Activated naive CD4-positive, alpha-beta T cell (primary cell): Measurements from ENCODE around the gene EVI5L.
"Not testable (repeated sequence)": the region's sequence is repeated elsewhere in the genome, so short reads cannot be mapped to it uniquely, and the experiment has no call there.

Experiments
- DNase-seq, 4 experiments: peaks; one replicate each; lab custom pipeline; 2025; lab: John Stamatoyannopoulos, UW

Gene EVI5L

DNA sequence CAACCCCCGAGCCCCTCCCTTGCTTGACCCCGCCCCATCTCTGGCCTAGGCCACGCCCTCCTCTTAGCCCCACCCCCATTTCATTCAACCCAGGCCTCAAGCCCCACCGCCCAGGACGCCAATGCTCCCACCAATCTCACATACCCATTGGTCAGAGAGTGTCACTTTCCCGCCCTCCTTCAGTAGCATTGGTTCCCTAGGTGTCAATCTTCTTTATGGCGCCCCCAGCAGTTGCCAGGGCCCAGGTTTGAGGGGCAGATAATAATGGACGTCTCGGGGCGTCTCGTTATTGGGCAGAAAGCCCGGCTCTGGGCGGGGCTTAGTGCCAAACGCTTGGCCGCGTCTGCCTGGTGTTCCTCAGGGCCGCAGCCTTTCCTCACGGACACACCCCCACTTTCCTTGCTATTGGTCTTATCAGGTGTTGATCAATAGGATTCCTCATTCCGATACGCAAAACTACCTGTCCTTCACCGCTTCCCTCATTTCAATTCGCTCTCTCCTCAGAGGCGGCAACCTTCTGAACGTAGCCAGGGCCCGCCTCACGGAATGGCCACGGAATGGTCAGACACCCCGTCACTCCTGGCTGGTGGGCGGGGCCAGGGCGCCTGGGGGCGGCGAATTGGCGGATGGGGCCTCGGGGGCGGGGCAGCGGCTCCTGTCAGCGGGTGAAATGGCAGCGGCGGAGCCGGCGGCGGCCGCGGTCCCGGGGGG lies at the start of gene EVI5L:
Gene EVI5L (plus strand): TSS at position 658 of the 711 bp plus-strand sequence. CDS start 16,325 bp downstream, outside the sequence.
- DNase-seq = peak; percentile 97 to 99 (median 98)

DNA sequence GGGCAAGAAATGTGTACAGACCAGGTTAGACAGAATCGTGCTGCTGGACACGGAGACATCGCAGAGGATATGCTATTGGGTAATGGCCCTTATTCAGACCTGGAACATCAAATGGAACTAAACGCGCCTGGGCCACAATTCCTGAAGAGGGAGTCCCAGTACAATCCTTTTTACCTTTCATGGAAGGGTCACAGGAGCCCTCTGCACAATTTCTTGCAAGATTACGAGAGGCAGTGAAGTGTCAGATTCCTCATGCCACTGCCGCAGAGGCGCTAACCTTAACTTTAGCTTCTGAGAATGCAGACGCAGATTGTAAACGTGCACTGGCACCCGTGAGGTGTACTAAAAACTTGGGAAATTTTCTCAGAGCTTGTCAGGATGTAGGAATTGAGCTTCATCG lies 48.9 kb upstream of the EVI5L start:
- no peak for DNase-seq

DNA sequence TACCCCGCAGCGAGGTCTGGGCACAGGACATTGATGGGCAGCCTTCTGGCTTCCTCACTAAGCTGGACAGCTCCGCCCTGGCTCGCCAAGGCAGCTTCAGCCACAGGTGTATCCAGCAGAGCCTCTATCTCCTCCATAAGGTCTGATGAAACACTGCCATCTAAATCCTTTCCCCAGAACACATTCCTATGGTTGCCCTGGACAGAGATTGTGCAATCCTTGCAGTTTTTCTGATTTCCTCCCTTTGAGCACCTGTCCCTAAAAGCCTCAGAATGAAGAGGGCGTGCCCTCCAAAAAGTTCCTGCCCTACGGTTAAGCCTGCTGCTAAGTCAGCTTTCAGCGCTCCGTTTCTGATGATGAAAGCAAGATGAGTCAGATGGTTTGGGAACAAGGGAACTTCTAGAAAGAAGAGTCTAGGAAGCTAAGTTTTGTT lies 46.0 kb upstream of the EVI5L start:
- no peak for DNase-seq

DNA sequence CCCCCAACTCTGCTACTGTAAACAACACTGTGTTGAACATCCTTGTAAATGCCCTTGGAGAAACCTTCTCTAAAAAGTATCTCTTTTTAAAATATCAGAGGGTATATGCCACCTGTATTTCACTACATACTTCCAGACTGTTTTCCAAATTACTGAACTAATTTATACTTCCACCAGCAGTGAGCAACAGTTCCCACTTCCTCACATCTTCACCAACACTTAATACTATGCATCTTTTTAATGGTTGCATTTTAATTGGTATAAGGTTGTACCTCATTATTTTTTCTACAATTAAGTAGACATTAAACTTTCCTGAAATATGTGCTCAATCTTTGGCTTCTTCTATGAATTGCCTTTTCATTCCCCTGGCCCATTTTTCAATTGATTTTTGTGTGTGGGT lies 45.2 kb upstream of the EVI5L start:
- no peak for DNase-seq

DNA sequence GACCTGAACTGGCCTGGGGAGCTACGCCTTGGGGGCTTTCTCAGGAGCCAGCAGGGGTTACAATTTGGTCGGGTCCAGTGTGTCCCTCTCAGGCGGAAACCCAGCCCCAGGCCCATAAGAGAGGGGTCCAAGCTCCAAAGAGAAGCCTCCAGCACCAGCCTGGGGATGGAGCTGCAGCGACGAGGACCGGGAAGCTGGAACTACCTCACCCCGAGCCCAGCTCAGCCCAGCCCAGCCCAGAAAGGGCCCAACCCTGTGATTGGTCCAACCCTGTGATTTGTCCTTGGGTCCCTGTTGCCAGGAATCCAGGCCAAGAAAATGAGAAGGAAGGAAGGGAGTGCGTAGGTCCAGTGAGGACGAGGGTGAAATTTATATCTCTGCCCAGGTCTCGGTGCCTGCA lies 42.9 kb upstream of the EVI5L start:
- DNase-seq = no peak

DNA sequence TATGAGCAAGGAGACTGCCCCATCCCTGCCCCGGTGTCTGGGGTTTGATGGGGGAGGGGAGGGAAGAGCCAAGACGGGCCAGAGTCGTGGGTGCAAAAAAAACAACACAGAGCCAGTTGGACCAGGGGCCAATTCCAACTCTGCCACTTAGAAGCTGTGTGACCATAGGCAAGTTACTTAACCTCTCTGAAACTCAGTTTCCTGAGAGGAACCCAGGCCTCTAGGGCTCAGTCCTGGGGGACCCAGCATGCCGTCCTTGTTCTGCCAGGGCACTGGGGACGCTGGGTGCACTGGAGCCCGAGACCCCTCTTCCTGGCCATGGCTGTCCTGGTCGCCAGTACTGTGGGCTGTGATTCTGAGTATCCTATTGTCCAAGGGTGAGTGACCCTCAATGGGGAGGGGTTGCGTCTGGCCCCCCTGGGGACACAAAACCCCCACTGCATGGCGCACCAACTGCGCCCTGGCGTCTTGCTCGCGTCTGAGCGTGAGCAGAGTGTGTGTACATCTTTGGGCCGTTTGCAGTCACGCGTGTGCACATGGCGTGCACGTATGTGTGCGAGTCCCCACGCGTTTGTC lies 42.3 kb upstream of the EVI5L start:
- no peak for DNase-seq

DNA sequence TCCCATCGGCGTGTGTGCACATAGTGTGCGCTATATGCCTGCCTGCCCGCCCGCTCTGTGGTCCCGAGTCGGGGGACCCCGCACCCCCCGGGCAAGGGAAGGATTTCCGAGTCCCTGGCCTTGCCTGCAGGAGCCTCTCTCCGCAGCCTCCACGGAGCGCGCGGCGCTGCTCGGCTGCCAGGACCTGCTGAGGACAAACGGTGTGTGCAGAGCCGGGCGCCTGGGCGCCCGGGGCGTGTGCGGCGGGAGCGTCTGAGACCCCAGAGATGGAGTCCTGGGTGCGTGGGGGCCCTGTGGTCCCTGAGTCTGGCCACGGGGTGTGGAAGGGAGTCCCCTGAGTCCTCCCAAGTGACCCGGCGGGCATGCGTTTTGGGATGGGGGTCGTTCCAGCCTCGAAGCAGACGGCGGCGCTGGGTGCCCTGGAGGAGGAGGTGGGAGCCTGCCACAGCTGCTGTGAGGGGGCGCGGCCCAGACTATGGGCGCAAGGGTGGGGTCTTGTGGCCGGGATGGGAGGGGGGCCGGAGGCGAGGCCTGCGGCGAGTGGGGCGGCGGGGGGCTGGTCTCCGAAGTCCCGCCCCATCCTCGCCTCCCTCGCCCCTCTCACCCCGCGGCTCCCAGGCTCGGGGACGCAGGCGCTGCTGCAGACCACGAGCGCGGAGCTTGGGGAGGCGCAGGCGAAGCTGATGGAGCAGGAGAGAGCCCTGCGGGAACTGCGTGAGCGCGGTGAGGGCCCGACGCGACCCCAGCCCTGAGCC lies 41.7 kb upstream of the EVI5L start:
- DNase-seq = no peak

DNA sequence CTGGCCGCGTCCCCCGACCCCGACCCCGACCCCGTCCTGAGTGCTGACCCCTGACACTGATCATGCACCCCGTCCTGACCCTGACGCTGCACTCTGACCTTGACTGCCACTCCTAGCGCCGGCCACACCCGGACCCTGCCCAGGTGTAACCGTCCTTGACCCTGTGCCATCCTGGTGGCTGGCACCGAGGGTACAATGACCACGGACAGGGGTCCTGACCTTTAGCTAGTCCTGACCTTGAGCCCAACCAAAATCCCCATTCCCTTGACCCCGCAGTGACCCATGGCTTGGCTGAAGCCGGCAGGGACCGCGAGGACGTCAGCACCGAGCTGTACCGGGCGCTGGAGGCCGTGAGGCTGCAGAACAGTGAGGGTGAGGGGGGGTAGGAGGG lies 41.1 kb upstream of the EVI5L start:
- no peak for DNase-seq

DNA sequence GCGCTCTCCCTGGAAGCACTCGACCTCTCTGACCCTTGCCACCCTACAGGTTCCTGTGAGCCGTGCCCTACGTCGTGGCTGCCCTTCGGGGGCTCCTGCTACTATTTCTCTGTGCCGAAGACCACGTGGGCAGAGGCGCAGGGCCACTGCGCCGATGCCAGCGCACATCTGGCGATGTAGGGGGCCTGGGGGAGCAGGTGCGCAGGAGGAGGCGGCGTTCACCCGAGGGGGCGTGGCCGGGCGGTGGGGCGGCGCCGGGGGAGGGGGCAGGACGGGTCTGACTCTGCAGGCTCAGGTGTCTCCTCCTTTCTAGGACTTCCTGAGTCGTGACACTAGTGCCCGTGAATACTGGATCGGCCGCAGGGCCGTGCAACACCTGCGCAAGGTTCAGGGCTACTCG lies 40.6 kb upstream of the EVI5L start:
- peak in 2 of 4 experiments; percentile 22 to 51 for DNase-seq

DNA sequence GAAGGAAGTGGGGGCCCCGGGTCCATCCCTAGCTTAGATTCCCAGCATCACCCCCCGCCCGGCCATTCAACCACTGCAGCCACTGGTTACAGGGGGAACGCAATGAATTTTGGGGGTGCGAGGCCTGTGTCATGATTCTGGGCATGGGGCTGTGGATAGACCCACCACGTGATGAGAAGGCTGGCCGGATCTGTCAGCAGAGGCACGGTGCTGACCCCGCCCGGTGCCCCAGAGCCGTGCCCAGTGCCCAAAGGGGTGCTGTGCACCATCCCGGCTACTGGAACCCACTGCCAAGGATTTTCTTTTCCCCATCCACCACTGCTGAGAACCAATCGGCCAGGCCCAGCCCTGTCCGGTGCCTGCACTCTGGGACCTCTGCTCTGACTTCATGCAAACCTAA lies 39.6 kb upstream of the EVI5L start:
- DNase-seq = no peak

DNA sequence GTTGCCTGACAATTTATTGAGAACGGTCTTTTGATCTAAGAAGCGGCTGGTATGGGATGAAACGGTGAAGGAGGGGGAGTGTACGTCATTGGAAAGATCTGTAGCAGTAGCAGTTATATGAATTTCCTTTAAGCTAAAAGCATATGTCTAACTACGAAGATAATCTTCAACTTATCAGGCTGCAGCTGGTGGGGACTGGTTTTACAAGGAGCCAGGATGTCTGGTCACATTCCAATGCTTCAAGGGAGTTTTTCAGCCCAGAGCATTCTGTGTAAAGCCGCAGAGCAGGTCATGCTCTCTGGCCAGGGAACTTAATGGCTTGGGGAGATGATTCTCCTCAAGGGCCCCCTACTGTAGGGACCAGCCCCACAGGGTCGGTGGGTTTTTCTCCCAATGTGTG lies 37.7 kb upstream of the EVI5L start:
- DNase-seq = no peak

DNA sequence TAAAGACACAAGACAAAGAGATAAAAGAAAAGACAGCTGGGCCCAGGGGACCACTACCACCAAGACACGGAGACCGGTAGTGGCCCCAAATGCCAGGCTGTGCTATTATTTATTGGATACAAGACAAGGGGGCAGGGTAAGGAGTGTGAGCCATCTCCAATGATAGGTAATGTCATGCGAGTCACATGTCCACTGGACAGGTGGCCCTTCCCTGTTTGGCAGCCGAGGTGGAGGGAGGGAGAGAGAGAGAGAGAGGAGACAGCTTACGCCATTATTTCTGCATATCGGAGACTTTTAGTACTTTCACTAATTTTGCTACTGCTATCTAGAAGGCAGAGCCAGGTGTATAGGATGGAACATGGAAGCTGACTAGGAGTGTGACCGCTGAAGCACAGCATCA lies 37.3 kb upstream of the EVI5L start:
- not testable (repeated sequence) for DNase-seq

DNA sequence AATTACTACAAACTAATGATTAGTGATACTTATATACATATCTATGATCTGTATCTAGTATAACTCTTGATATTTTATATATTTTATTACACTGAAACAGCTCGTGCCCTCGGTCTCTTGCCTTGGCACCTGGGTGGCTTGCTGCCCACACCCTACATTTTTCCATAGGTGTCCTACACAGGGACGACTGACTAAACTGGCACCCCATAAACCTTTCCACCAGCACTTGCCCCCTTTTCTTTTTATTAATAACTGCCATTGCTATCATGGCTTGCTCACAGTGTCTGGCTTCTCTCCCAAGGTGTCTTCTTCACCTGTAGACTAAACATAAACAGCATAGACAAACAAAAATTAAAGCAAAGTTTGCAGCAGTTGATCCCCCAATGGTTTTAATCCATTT lies 36.5 kb upstream of the EVI5L start:
- DNase-seq = no peak

DNA sequence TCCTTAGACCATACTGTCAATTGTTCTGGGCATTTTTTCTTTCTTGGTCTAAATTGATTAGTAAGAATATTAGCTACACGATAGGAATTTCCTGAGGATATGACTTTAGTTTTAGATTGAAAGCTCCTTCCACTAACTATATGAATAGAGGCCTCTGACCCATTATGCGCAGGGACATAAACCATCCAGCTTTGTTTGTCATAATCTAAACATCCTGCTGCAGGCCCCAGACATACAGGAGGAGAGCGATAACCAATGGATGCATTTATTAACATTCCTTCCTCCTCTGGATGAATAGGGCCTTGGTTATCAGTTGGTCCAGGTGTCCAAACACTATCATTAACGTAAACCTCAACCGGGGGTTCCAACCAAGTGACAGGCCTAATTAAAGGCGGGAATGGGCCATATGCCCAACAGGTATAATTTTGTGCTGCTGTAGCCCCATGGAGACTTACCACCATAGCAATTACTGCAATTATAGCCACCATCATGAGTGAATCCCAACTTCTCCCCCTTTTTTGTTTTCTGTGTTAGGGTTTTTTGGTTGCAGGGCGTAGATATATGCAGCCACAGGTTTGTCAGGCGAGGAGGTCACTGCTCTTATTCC lies 34.4 kb upstream of the EVI5L start:
- DNase-seq = no peak

DNA sequence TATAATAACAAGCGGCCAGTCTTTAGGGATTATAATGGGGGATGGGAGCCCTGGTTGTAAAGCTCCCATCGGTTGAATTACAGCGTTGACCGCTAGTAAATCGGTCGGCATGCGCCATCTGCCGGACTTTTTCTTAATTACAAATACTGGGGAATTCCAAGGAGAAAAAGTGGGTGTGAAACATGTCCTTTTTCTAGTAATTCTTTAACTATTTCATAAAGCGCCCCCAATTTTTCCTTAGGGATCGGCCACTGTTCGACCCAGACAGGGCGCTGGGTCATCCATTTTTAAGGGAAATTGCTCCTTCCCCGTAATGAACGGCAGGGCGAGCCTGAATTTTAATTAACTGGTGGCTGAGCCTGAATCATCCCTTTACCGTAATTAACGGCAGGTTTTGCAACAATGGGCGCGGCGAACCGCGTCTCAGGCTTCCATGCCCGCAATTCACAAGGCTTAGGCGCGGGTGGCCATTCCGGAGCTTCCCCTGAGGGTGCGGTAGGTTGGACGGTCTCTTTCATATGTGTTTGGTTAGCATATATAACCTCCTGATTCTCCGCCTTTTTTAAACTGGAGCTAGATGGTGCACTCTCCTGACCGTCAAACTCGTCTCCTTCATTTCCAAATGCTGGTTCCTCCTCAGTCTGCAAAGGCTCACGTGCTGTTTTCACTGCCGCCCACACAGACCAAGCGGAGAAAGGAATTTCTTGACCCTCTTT lies 30.2 kb upstream of the EVI5L start:
- peak in 2 of 4 experiments; percentile 9 to 32 for DNase-seq

DNA sequence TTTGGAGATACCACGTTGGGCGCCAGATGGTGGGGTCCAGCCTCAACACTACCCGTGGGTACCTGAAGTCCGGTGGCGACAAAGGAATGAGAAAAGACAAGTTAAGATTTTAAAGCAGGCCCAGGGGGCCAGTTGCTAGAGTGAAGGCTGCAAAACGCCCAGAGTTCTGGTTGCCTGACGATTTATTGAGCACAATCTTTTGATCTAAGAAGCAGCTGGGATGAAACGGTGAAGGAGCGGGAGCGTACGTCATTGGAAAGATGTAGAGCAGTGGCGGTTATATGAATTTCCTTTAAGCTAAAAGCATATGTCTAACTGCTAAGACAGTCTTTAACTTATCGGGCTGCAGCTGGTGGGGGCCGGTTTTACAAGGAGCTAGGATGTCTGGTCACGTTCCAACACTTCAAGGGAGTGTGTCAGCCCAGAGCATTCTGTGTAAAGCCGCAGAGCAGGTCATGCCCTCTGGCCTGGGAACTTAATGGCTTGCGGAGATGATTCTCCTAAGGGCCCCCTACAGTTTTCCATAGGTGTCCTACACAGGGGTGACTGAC lies 28.9 kb upstream of the EVI5L start:
- no peak for DNase-seq

DNA sequence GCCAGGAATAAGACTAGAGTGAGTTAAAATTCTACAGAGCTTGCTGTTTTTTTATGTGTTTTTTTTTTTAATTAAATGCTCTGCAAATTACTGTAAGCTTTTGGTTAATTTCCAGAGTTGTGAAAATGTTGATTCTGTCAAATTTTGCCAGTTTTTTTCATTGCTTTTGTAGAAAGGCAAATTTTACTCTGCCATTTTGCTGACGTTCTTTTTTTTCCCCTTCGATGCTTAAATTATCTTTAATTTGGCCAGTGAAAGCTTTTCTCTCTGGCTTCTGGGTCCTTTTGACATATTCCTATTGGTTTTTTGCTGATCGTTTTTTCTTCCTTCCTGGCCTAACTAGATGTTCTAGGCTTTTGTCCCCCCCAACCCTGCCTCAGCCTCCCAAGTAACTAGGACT lies 23.8 kb upstream of the EVI5L start:
- no peak for DNase-seq

DNA sequence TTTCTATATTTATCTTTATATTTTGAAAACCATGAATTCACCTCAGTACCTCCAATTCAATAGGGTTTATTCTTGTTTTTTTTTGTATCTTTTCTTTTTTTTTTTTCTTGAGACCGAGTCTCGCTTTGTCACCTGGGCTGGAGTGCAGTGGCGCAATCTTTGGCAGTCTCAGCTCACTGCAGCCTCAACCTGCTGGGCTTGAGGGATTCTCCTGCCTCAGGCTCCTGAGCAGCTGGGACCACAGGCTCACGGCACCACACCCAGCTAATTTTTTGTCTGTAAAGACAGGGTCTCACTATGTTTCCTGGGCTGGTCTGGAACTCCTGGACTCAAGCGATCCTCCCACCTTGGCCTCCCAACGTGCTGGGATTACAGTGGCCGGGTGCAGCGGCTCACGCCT lies 23.1 kb upstream of the EVI5L start:
- no peak for DNase-seq

DNA sequence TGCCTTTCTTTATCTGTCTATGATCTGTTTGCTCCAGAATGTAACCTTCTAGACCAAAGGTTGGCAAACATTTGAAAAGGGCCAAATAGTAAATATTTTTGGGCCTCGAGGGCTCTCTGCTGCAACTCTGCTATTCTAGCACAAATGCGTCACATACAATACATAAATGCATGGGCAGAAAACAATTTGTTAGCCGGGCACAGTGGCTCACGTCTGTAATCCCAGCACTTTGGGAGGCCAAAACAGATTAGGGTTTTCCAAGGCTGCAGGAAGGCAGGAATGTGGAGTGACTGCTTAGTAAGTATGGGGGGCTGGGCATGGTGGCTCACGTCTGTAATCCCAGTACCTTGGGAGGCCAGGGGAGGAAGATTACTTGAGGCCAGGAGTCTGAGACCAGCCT lies 21.9 kb upstream of the EVI5L start:
- DNase-seq = no peak

DNA sequence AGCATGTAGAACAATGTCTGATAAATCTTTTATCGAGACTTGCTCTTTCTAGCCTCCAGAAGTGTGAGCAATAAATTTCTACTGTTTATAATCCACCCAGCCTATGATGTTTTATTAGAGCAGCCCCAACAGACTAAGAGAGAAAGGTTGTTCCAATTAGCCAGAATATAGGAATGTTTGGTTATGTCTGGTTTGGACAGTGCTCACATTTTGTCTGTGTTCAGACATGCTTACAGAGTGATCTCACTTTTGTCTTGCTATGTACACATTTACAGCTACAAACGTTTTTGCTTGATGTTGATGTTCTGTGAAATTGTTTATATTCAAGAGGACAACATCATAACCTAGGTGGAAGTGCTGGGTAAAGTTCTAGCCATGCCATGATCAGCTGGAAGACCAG lies 18.0 kb upstream of the EVI5L start:
- no peak for DNase-seq

DNA sequence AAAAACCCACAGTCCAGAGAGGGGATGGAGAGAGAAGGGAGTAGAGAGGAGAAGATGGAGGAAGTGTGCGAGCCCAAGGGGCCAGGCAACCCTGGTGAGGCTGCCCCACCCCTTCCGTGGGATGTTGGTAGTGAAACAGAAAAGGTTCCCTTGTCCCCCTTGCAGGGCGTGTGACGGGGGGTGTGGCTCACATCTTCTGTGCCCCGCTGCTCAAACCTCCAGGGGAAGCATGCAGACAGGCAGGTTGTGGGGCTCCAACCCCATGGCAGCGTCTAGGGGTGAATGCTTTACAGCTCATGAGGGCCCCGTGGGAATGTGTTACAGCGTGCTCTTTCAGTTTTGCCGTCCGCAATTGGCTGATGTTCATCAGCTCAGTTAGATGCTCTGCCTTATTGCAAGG lies 14.7 kb upstream of the EVI5L start:
- peak in 1 of 4 experiments; percentile 25 for DNase-seq

DNA sequence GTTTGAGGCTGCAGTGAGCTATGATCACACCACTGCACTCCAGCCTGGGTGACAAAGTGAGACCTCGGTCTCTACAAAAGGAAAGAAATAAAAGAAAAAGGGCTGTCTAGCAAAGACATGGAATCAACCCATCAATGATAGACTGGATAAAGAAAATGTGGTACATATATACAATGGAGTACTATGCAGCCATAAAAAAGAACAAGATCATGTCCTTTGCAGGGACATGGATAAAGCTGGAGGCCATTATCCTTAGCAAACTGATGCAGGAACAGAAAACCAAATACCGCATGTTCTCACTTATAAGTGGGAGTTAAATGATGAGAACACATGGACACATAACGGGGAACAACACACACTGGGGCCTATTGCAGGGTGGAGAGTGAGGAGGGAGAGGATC lies 14.0 kb upstream of the EVI5L start:
- not testable (repeated sequence) for DNase-seq
